HepG2 (cell line): Measurements from ENCODE around the gene UBR4. TPM values are rescaled to one million over a fixed set of nuclear protein-coding genes. Genes with fewer than 3 reads are reported as not detected.
A peak's percentile ranks its signal among the peaks of the same experiment; 100 is the strongest.

Experiments
- AKAP8 ChIP-seq: sonication (generic); formaldehyde crosslinking; IDR thresholded peaks from 2 replicates; pipeline ENCODE4 v1.5.1; 2020; ENCODE audit warnings: mild to moderate bottlenecking, missing genetic modification reagents
- HNRNPLL ChIP-seq: fragments of 200-400 bp; formaldehyde crosslinking; IDR thresholded peaks from 2 replicates; pipeline ENCODE4 v1.6.1; 2017; ENCODE audit warnings: mild to moderate bottlenecking, low read depth, low read length; ENCODE audit not compliant: poor library complexity, severe bottlenecking
- PHF5A ChIP-seq: IDR thresholded peaks from one replicate; pipeline ENCODE4 v1.6.1; 2018; ENCODE audit warnings: low read depth, missing genetic modification reagents; ENCODE audit not compliant: unreplicated experiment
- RAD51 ChIP-seq: fragments of 450-650 bp; IDR thresholded peaks from 2 replicates; pipeline ENCODE4 v1.6.1; 2016; ENCODE audit warnings: borderline replicate concordance
- ZBTB21 ChIP-seq: sonication (generic); formaldehyde crosslinking; IDR thresholded peaks from 2 replicates; pipeline ENCODE4 v1.4.0; 2020; ENCODE audit warnings: missing genetic modification reagents
- ZNF567 ChIP-seq: sonication (generic); formaldehyde crosslinking; IDR thresholded peaks from 2 replicates; pipeline ENCODE4 v1.8.1; 2023; ENCODE audit warnings: mild to moderate bottlenecking, missing genetic modification reagents, borderline replicate concordance
- ZNF570 ChIP-seq: sonication (generic); formaldehyde crosslinking; IDR thresholded peaks from 2 replicates; pipeline ENCODE4 v1.4.0; 2020; ENCODE audit warnings: mild to moderate bottlenecking, missing genetic modification reagents, borderline replicate concordance
- ZNF724P ChIP-seq: sonication (generic); formaldehyde crosslinking; IDR thresholded peaks from 2 replicates; pipeline ENCODE4 v1.8.0; 2022; ENCODE audit warnings: missing genetic modification reagents, borderline replicate concordance
- ZNF83 ChIP-seq: sonication (generic); formaldehyde crosslinking; IDR thresholded peaks from 2 replicates; pipeline ENCODE4 v1.4.0; 2020; ENCODE audit warnings: missing genetic modification reagents, mild to moderate bottlenecking, borderline replicate concordance
- polyA plus RNA-seq, 8 experiments: library from polyadenylated mRNA; depleted of rRNA in 3 of 8; stranded (reverse) in 7 of 8; unstranded in 1 of 8; fragments of >200 nt; fragmentation: Illumina TruSeq in 4 of 8; extraction: Trizol in 4 of 8; gene quantifications; 2 replicates each; pipeline versions ENCODE4 v1.2.1 to v1.2.3, GENCODE V29; 2011 to 2016; ENCODE audit warnings: low read depth in 4 of 8, missing spikeins in 1 of 8, mixed read lengths in 1 of 8; ENCODE audit not compliant: insufficient read depth in 1 of 8
- total RNA-seq, 5 experiments: library from RNA; depleted of rRNA; stranded (reverse); fragments of >200 nt; fragmentation: Illumina TruSeq; extraction: Trizol; gene quantifications; 2 replicates each; pipeline ENCODE4 v1.2.3, GENCODE V29; 2016; ENCODE audit warnings: low read depth in 1 of 5
- TF ChIP-seq, protein P1 (sequence below): sonication (generic); formaldehyde crosslinking; IDR thresholded peaks from one replicate; pipeline ENCODE4 v1.5.1; 2020; ENCODE audit warnings: mild to moderate bottlenecking, missing genetic modification reagents; ENCODE audit errors: not compliant biosample characterization
- TF ChIP-seq, protein P2 (sequence below): sonication (generic); formaldehyde crosslinking; IDR thresholded peaks from 2 replicates; pipeline ENCODE4 v1.9.0; 2021; ENCODE audit warnings: missing genetic modification reagents, mild to moderate bottlenecking, borderline replicate concordance
- TF ChIP-seq, protein P3 (sequence below): sonication (generic); formaldehyde crosslinking; IDR thresholded peaks from 2 replicates; pipeline ENCODE4 v1.4.0; 2020; ENCODE audit warnings: missing genetic modification reagents, low read depth, mild to moderate bottlenecking, borderline replicate concordance
- TF ChIP-seq, protein P4 (sequence below), 2 experiments: sonication (generic) in 1 of 2; formaldehyde crosslinking in 1 of 2; IDR thresholded peaks; 2 replicates each; pipeline versions ENCODE4 v1.4.0 to v1.6.1; 2018 to 2020; ENCODE audit warnings: missing genetic modification reagents in 2 of 2, borderline replicate concordance in 1 of 2, low read depth in 1 of 2, mild to moderate bottlenecking in 1 of 2, missing biosample characterization in 1 of 2

UBR4 gene
- total and polyA plus RNA-seq, 2 of the 13 experiments (the other 11 are each of a cell fraction or from before 2014, with no cell fraction given) = 59.1 to 106 TPM

DNA sequence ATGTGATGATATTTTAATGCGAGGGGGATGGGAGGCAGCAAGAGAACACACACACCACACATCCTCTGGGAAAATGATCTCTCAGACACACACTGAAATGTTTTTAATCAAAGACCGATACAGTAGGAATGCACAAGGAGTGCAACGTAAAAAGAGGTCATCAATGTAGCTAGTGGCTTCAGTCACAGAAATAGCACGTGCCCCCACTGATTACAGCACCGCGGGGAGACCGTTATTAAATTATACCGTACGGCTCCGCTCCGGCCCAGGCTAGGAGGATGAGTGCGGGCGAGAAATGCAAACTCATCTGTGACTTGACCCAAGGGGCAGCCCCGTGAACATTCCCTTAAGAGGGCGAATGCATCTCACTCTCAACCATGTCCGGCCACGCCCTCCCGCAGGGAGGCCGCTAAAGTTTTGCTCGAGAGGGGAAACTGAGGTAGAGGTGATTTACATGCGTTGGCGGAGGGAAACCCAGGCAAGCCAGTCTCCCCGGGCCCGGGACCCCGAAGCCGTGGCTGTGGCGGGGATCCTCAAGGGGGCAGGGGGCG, 552 bp downstream of the UBR4 start (continued):
- TF ChIP-seq, protein P1, sequence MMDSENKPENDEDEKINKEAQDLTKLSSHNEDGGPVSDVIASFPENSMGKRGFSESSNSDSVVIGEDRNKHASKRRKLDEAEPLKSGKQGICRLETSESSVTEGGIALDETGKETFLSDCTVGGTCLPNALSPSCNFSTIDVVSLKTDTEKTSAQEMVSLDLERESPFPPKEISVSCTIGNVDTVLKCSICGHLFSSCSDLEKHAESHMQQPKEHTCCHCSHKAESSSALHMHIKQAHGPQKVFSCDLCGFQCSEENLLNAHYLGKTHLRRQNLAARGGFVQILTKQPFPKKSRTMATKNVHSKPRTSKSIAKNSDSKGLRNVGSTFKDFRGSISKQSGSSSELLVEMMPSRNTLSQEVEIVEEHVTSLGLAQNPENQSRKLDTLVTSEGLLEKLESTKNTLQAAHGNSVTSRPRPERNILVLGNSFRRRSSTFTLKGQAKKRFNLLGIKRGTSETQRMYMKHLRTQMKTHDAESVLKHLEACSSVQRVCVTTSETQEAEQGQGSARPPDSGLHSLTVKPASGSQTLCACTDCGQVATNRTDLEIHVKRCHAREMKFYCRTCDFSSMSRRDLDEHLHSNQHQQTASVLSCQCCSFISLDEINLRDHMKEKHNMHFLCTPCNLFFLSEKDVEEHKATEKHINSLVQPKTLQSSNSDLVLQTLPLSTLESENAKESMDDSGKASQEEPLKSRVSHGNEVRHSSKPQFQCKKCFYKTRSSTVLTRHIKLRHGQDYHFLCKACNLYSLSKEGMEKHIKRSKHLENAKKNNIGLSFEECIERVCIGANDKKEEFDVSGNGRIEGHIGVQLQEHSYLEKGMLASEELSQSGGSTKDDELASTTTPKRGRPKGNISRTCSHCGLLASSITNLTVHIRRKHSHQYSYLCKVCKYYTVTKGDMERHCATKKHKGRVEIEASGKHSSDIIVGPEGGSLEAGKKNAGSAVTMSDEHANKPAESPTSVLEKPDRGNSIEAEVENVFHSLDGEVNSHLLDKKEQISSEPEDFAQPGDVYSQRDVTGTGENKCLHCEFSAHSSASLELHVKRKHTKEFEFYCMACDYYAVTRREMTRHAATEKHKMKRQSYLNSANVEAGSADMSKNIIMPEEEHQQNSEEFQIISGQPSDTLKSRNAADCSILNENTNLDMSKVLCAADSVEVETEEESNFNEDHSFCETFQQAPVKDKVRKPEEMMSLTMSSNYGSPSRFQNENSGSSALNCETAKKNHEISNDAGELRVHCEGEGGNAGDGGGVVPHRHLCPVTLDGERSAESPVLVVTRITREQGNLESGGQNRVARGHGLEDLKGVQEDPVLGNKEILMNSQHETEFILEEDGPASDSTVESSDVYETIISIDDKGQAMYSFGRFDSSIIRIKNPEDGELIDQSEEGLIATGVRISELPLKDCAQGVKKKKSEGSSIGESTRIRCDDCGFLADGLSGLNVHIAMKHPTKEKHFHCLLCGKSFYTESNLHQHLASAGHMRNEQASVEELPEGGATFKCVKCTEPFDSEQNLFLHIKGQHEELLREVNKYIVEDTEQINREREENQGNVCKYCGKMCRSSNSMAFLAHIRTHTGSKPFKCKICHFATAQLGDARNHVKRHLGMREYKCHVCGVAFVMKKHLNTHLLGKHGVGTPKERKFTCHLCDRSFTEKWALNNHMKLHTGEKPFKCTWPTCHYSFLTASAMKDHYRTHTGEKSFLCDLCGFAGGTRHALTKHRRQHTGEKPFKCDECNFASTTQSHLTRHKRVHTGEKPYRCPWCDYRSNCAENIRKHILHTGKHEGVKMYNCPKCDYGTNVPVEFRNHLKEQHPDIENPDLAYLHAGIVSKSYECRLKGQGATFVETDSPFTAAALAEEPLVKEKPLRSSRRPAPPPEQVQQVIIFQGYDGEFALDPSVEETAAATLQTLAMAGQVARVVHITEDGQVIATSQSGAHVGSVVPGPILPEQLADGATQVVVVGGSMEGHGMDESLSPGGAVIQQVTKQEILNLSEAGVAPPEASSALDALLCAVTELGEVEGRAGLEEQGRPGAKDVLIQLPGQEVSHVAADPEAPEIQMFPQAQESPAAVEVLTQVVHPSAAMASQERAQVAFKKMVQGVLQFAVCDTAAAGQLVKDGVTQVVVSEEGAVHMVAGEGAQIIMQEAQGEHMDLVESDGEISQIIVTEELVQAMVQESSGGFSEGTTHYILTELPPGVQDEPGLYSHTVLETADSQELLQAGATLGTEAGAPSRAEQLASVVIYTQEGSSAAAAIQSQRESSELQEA (CRISPR knock-in tag) = no peak
- TF ChIP-seq, protein P2, sequence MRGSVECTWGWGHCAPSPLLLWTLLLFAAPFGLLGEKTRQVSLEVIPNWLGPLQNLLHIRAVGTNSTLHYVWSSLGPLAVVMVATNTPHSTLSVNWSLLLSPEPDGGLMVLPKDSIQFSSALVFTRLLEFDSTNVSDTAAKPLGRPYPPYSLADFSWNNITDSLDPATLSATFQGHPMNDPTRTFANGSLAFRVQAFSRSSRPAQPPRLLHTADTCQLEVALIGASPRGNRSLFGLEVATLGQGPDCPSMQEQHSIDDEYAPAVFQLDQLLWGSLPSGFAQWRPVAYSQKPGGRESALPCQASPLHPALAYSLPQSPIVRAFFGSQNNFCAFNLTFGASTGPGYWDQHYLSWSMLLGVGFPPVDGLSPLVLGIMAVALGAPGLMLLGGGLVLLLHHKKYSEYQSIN (CRISPR knock-in tag) = no peak
- TF ChIP-seq ZNF724P (CRISPR knock-in tag) = no peak
- TF ChIP-seq PHF5A = no peak
- TF ChIP-seq ZBTB21 (CRISPR knock-in tag) = no peak
- no peak for TF ChIP-seq ZNF570 (CRISPR knock-in tag)
- TF ChIP-seq ZNF83 (CRISPR knock-in tag) = no peak
- TF ChIP-seq, protein P3, sequence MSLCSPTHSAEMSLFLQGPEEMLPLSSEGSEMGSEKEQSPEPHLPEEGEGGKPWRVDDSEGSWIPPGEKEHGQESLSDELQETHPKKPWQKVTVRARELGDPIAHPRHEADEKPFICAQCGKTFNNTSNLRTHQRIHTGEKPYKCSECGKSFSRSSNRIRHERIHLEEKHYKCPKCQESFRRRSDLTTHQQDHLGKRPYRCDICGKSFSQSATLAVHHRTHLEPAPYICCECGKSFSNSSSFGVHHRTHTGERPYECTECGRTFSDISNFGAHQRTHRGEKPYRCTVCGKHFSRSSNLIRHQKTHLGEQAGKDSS (CRISPR knock-in tag) = no peak
- TF ChIP-seq AKAP8 (CRISPR knock-in tag) = peak; percentile 5; the same call in 1 of the 2 replicates
- TF ChIP-seq, protein P4, sequence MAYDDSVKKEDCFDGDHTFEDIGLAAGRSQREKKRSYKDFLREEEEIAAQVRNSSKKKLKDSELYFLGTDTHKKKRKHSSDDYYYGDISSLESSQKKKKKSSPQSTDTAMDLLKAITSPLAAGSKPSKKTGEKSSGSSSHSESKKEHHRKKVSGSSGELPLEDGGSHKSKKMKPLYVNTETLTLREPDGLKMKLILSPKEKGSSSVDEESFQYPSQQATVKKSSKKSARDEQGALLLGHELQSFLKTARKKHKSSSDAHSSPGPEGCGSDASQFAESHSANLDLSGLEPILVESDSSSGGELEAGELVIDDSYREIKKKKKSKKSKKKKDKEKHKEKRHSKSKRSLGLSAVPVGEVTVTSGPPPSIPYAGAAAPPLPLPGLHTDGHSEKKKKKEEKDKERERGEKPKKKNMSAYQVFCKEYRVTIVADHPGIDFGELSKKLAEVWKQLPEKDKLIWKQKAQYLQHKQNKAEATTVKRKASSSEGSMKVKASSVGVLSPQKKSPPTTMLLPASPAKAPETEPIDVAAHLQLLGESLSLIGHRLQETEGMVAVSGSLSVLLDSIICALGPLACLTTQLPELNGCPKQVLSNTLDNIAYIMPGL (CRISPR knock-in tag; IDR thresholded peaks at IDR 0.05; ENCODE audit: borderline replicate concordance in 1 of 2, low read depth in 1 of 2) = no peak
- TF ChIP-seq HNRNPLL = no peak
- no peak for TF ChIP-seq RAD51
- 0 out of 2 replicates have a peak, but pooled peaks have one; percentile 1 for TF ChIP-seq ZNF567
